Measurements from ENCODE around the gene CMTM3. TPM values are rescaled to one million over a fixed set of nuclear protein-coding genes. Genes with fewer than 3 reads are reported as not detected.
A peak's percentile ranks its signal among the peaks of the same experiment; 100 is the strongest.

Gene CMTM3
- total RNA-seq, 2 donors from 2014 or later, result 15.6 to 26.2 TPM

DNA sequence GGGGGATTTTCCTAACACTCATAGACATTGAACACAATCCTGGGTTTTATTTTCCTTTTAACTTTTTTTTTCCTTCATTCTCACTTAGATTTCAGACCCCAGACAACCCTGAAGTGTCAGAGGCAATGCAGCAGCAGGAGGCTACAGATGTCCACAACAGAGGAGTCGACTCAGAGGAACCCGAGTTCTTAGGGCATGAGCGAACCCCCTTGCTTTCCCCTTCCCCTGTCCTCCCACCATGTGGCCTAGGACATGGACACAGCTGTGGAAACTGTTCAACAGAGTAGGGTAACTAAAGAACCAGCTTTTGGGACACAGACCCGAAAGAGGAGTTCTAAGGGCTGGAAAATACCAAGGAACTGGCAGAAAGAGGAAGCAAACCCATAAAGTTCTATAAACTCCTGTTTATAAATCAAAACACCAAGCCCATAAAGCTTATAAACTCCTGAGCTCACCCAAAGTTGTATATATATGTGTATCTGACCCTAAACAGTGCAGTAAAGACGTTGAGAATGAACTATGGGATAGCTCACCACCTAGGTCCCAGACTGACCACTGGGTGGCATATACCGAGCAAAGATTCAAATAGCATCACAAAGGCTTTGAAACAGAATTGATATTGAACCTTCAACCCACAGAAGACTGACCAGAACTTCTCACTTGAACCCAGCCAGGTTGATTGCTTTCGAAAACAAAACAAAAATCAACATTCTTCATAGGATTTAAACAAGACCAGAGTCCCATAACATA is 58.1 kb downstream of the CMTM3 start:
- Histone ChIP-seq H3K4me1 (peaks cover 0 to 30% of the 10 kb centered on the region in 2 donors), H3K27ac (peak overlapping the region; percentile 19 to 51), H3K4me3 (no peak overlapping the region), H3K9me3 (no peaks in the 10 kb centered on the region), H3K27me3 (no peaks in the 10 kb centered on the region), H3K36me3 (no peaks in the 10 kb centered on the region)
- DNase-seq (ENCODE audit: low spot score), result no peak
- peak in 1 of 2 donors; percentile 64 for TF ChIP-seq CTCF (IDR thresholded peaks at IDR 0.05)

Other genes with a start within 250 kb of the CMTM3 start
- 10 to 100 TPM; 47.4 to 58.0 TPM for gene CDH5, start 238.0 kb upstream of the CMTM3 start, total RNA-seq
- under 1 TPM; 0.48 to 0.75 TPM for gene BEAN1, start 177.4 kb upstream of the CMTM3 start, total RNA-seq
- 10 to 100 TPM; 20.7 to 24.5 TPM for gene TK2, start 54.6 kb upstream of the CMTM3 start, total RNA-seq
- gene CKLF, start 52.1 kb upstream of the CMTM3 start, total RNA-seq, result 10 to 100 TPM; 11.5 to 22.5 TPM
- gene CMTM1, start 38.3 kb upstream of the CMTM3 start, total RNA-seq, result 1 to 10 TPM in 1 of 2 donors, not detected in 1; 1.6 TPM
- not detected for gene CMTM2, start 25.2 kb upstream of the CMTM3 start, total RNA-seq
- 10 to 100 TPM in 1 of 2 donors, 1 to 10 TPM in 1; 7.5 to 15.2 TPM for gene CMTM4, start 92.0 kb downstream of the CMTM3 start, total RNA-seq
- 10 to 100 TPM; 76.9 to 89.6 TPM for gene DYNC1LI2, start 146.9 kb downstream of the CMTM3 start, total RNA-seq
- gene TERB1, start 196.9 kb downstream of the CMTM3 start, total RNA-seq, result not detected
- gene NAE1, start 226.3 kb downstream of the CMTM3 start, total RNA-seq, result 10 to 100 TPM; 25.6 to 27.3 TPM
- gene CA7, start 239.7 kb downstream of the CMTM3 start, total RNA-seq, result not detected

Measured in right atrium auricular region (tissue), 2 donors.